Measurements from ENCODE around the gene TBX21.

GRCh38 chr17:47705536-47706530 lies 27.2 kb upstream of the TBX21 start:
- no peak for TF ChIP-seq MXI1 (conservative IDR thresholded peaks at IDR 0.05; ENCODE audit: poor library complexity, severe bottlenecking)
- no peak for TF ChIP-seq EZH2 (IDR thresholded peaks at IDR 0.05; ENCODE audit: borderline replicate concordance, insufficient read depth, low read length, poor library complexity, severe bottlenecking)
